PC-3 (cell line): ENCODE data around the gene COG3. TPM values are rescaled to one million over a fixed set of nuclear protein-coding genes. Genes with fewer than 3 reads are reported as not detected.
A peak's percentile ranks its signal among the peaks of the same experiment; 100 is the strongest.
"Not testable (repeated sequence)": the region's sequence is repeated elsewhere in the genome, so short reads cannot be mapped to it uniquely, and the experiment has no call there.

ENCODE experiments used
- ATAC-seq: fragments of 200-7000 bp; cut with Tn5 transposase; 2 replicates; pipeline ENCODE4 v1.9.1; 2020; ENCODE audit warnings: mild to moderate bottlenecking, moderate library complexity
- BruUV-seq: library from RNA; stranded (reverse); fragments of 400-500 nt; replicated peaks from 2 replicates; lab custom pipeline; 2021; lab: Mats Ljungman, UMichigan
- CTCF ChIA-PET: fragments of 300-600 bp; sonication (Branson Sonifier 250); formaldehyde crosslinking; loops from one replicate; lab custom pipeline; 2022; ENCODE audit warnings: antibody characterized with exemption; lab: Charles Lee
- POLR2A ChIA-PET: fragments of 300-600 bp; sonication (Branson Sonifier 250); formaldehyde crosslinking; loops from one replicate; lab custom pipeline; 2022; ENCODE audit warnings: antibody characterized with exemption; ENCODE audit not compliant: unreplicated experiment; lab: Charles Lee
- DNase-seq: peaks from one replicate; pipeline ENCODE4 v3.0.0-alpha.2; 2015
- H2AFZ ChIP-seq: fragments of 300-600 bp; sonication (generic); 2 replicates; pipeline ENCODE4 v1.6.0; 2016; ENCODE audit warnings: antibody characterized with exemption, low read length
- H3F3A ChIP-seq: fragments of 300-600 bp; sonication (generic); one replicate; pipeline ENCODE4 v1.6.0; 2017; ENCODE audit warnings: antibody characterized with exemption, low read length, control low read depth, mild to moderate bottlenecking; ENCODE audit not compliant: unreplicated experiment
- H3K27ac ChIP-seq: fragments of 300-600 bp; sonication (generic); 2 replicates; pipeline ENCODE4 v1.5.1; 2016; ENCODE audit warnings: mild to moderate bottlenecking, low read length
- H3K27me3 ChIP-seq: fragments of 300-600 bp; sonication (generic); 2 replicates; pipeline ENCODE4 v1.6.1; 2016; ENCODE audit warnings: low read length, mixed read lengths
- H3K36me3 ChIP-seq: fragments of 300-600 bp; sonication (generic); 2 replicates; pipeline ENCODE4 v1.6.1; 2016; ENCODE audit warnings: low read depth, mixed run types, low read length, mixed read lengths
- H3K4me1 ChIP-seq: fragments of 300-600 bp; sonication (generic); 2 replicates; pipeline ENCODE4 v1.5.1; 2016; ENCODE audit warnings: low read length; ENCODE audit not compliant: insufficient read depth
- H3K4me2 ChIP-seq: fragments of 300-600 bp; sonication (generic); 2 replicates; pipeline ENCODE4 v1.6.0; 2016; ENCODE audit warnings: low read length
- H3K4me3 ChIP-seq: fragments of 300-600 bp; sonication (generic); 2 replicates; pipeline ENCODE4 v1.5.1; 2016; ENCODE audit warnings: mild to moderate bottlenecking, low read length, mixed read lengths
- H3K79me2 ChIP-seq: fragments of 300-600 bp; sonication (generic); 2 replicates; pipeline ENCODE4 v1.6.1; 2017; ENCODE audit warnings: low read length, mixed read lengths
- H3K9ac ChIP-seq: fragments of 300-600 bp; sonication (generic); 2 replicates; pipeline ENCODE4 v1.6.0; 2016; ENCODE audit warnings: mild to moderate bottlenecking, low read length
- H3K9me2 ChIP-seq: fragments of 300-600 bp; sonication (generic); replicated peaks from 2 replicates; pipeline ENCODE4 v1.6.1; 2016; ENCODE audit warnings: mixed run types, low read length, mixed read lengths
- H3K9me3 ChIP-seq: fragments of 300-600 bp; sonication (generic); 2 replicates; pipeline ENCODE4 v1.6.1; 2016; ENCODE audit warnings: low read length, mixed read lengths
- H4K20me1 ChIP-seq: fragments of 300-600 bp; sonication (generic); 2 replicates; pipeline ENCODE4 v1.6.1; 2016; ENCODE audit warnings: low read length, mixed read lengths
- CTCF ChIP-seq: fragments of 300-600 bp; sonication (generic); conservative IDR thresholded peaks from 2 replicates; pipeline ENCODE4 v1.5.1; 2017; ENCODE audit warnings: antibody characterized with exemption, low read depth, mild to moderate bottlenecking, low read length
- EZH2 ChIP-seq: fragments of 300-600 bp; sonication (generic); IDR thresholded peaks from one replicate; pipeline ENCODE4 v1.6.1; 2017; ENCODE audit warnings: antibody characterized with exemption, mild to moderate bottlenecking, low read length; ENCODE audit not compliant: unreplicated experiment
- EZH2phosphoT487 ChIP-seq: fragments of 300-600 bp; sonication (generic); IDR thresholded peaks from 2 replicates; pipeline ENCODE4 v1.6.1; 2018; ENCODE audit warnings: mild to moderate bottlenecking, antibody characterized with exemption, low read length, borderline replicate concordance
- intact Hi-C: fragments of 100-400 bp; cut with micrococcal nuclease; formaldehyde crosslinking; loops from 2 replicates; pipeline ENCODE4 v1.9.0; 2023
- total RNA-seq: library from RNA; depleted of rRNA; stranded (reverse); fragments of >200 nt; gene quantifications from 2 replicates; pipeline ENCODE4 v1.2.3, GENCODE V29; 2014

COG3 gene
- total RNA-seq, 1 experiment from 2014 or later, result 28.8 TPM

GRCh38 chr13:45416516-45417128 is 48.1 kb upstream of the COG3 start:
- Histone ChIP-seq H3K9me2 (no peaks in the 10 kb centered on the region), H3K27ac (no peak overlapping the region), H4K20me1 (no peaks in the 10 kb centered on the region), H3F3A (no peaks in the 10 kb centered on the region), H3K4me3 (peak overlapping the region; percentile 78), H3K9ac (peak overlapping the region; percentile 68; the same call in 1 of the 2 replicates), H3K36me3 (no peaks in the 10 kb centered on the region), H3K4me1 (peaks cover 15% of the 10 kb centered on the region; the same call in 1 of the 2 replicates), H3K4me2 (peak overlapping the region; percentile 96), H3K9me3 (no peaks in the 10 kb centered on the region), H3K27me3 (no peaks in the 10 kb centered on the region), H3K79me2 (peaks cover 44% of the 10 kb centered on the region), H2AFZ (peak overlapping the region; percentile 77; the same call in 1 of the 2 replicates)
- TF ChIP-seq EZH2phosphoT487, result no peak
- TF ChIP-seq CTCF, result no peak
- no peak for TF ChIP-seq EZH2
- POLR2A ChIA-PET, result interaction anchor here (0.6 kb wide), 1 partner anchor 31 kb away, joined by 3 read pairs; no protein-coding TSS in a partner anchor
- ATAC-seq, result no peak
- BruUV-seq, result no TSS peak
- CTCF ChIA-PET, result interaction anchor here (0.6 kb wide), 1 partner anchor 20 kb away, joined by 3 read pairs; no protein-coding TSS in a partner anchor
- intact Hi-C loops, result no loop called here
- DNase-seq, result peak; percentile 20

- Histone ChIP-seq H3K9ac (peak within 1 kb of the TSS; percentile 68), H3K79me2 (peaks cover 34% of the 10 kb centered on the region), H2AFZ (peak within 1 kb of the TSS; percentile 77), H3K27ac (peak within 1 kb of the TSS; percentile 47), H3F3A (no peaks in the 10 kb centered on the region), H4K20me1 (no peaks in the 10 kb centered on the region), H3K36me3 (no peaks in the 10 kb centered on the region), H3K27me3 (no peaks in the 10 kb centered on the region), H3K9me3 (no peaks in the 10 kb centered on the region), H3K4me2 (peak within 1 kb of the TSS; percentile 96), H3K9me2 (no peaks in the 10 kb centered on the region), H3K4me1 (peaks cover 12% of the 10 kb centered on the region; the same call in 1 of the 2 replicates), H3K4me3 (peak within 1 kb of the TSS; percentile 78)
- ATAC-seq (peak; percentile 91), DNase-seq (peak; percentile 86)
- TSS peak; percentile 73 for BruUV-seq
- ChIA-PET CTCF (interaction anchor here (0.5 to 0.7 kb wide), 3 partner anchors 23 to 836 kb away, joined by 3 to 9 read pairs (median 8); no protein-coding TSS in a partner anchor), POLR2A (interaction anchor here (0.6 kb wide), 2 partner anchors 86 to 326 kb away, joined by 3 to 20 read pairs; no protein-coding TSS in a partner anchor)
- TF ChIP-seq EZH2phosphoT487 (no peak), EZH2 (no peak), CTCF (no peak)
- intact Hi-C loops, result loop anchor here (2.0 kb wide), 1 partner anchor 47 kb away; the partner anchor contains the start of gene COG3
These were observed 46.8 kb upstream of the COG3 start, which contains the start of gene SLC25A30 for GRCh38 chr13:45417790-45418534. SLC25A30 (minus strand) TSS chr13:45418373; CDS start chr13:45411425, 6,948 bp downstream.

- POLR2A ChIA-PET, BruUV-seq: not testable (repeated sequence)
These were observed 45.4 kb upstream of the COG3 start for GRCh38 chr13:45419389-45419788.

More at GRCh38 chr13:45419389-45419788, 45.4 kb upstream of the COG3 start:
- H3K9ac ChIP-seq, H3K36me3 ChIP-seq, H3K4me3 ChIP-seq, H3K9me3 ChIP-seq, H3K9me2 ChIP-seq, H3K27me3 ChIP-seq, H4K20me1 ChIP-seq, H3K27ac ChIP-seq, H3F3A ChIP-seq, DNase-seq, H3K4me2 ChIP-seq, H2AFZ ChIP-seq, CTCF ChIA-PET, ATAC-seq: not testable (repeated sequence)
- Histone ChIP-seq H3K79me2 (peaks cover 20% of the 10 kb centered on the region), H3K4me1 (peaks cover 10% of the 10 kb centered on the region; the same call in 1 of the 2 replicates)
- intact Hi-C loops, result loop anchor here (2.0 kb wide), 1 partner anchor 45 kb away; the partner anchor contains the start of gene COG3
